Astrocyte (in vitro differentiated cells and primary cell): ENCODE data around the gene SETD2. TPM values are rescaled to one million over a fixed set of nuclear protein-coding genes. Genes with fewer than 3 reads are reported as not detected.

ENCODE experiments used
- DNase-seq: peaks from one replicate; pipeline ENCODE4 v3.0.0-alpha.2; 2010; ENCODE audit warnings: low read depth
- FAIRE-seq: peaks from 2 replicates; lab custom pipeline; 2011; peaks lifted over from hg19 to GRCh38; lab: Jason Lieb, UNC
- H2AFZ ChIP-seq: 2 replicates; pipeline ENCODE4 v1.6.0; 2012; ENCODE audit warnings: low read depth, low read length, inconsistent platforms
- H3K27ac ChIP-seq: 2 replicates; pipeline ENCODE4 v1.5.1; 2011; ENCODE audit warnings: low read depth, low read length, inconsistent platforms
- H3K27me3 ChIP-seq: 2 replicates; pipeline ENCODE4 v1.6.0; 2011; ENCODE audit warnings: low read length, inconsistent platforms; ENCODE audit not compliant: insufficient read depth
- H3K36me3 ChIP-seq: 2 replicates; pipeline ENCODE4 v1.5.1; 2011; ENCODE audit warnings: low read length, inconsistent platforms; ENCODE audit not compliant: insufficient read depth
- H3K4me1 ChIP-seq: 2 replicates; pipeline ENCODE4 v1.5.1; 2011; ENCODE audit warnings: low read length, inconsistent platforms; ENCODE audit not compliant: insufficient read depth
- H3K4me2 ChIP-seq: 2 replicates; pipeline ENCODE4 v1.6.0; 2012; ENCODE audit warnings: low read length, inconsistent platforms
- H3K4me3 ChIP-seq: 2 replicates; pipeline ENCODE4 v1.5.1; 2011; ENCODE audit warnings: low read depth, mild to moderate bottlenecking, low read length, inconsistent platforms; ENCODE audit not compliant: insufficient read depth
- H3K79me2 ChIP-seq: 2 replicates; pipeline ENCODE4 v1.6.0; 2012; ENCODE audit warnings: mild to moderate bottlenecking, low read length, inconsistent platforms; ENCODE audit not compliant: insufficient read depth
- H3K9ac ChIP-seq: 2 replicates; pipeline ENCODE4 v1.6.0; 2012; ENCODE audit warnings: mild to moderate bottlenecking, low read length, inconsistent platforms
- H3K9me3 ChIP-seq: 2 replicates; pipeline ENCODE4 v1.5.1; 2012; ENCODE audit warnings: low read depth, mild to moderate bottlenecking, low read length, inconsistent platforms; ENCODE audit not compliant: insufficient read depth
- H4K20me1 ChIP-seq: 2 replicates; pipeline ENCODE4 v1.6.0; 2012; ENCODE audit warnings: low read length, inconsistent platforms; ENCODE audit not compliant: insufficient read depth
- H3K27ac Mint-ChIP-seq: one replicate; pipeline ENCODE4 v1.8.0; 2021; ENCODE audit warnings: mild to moderate bottlenecking, mixed read lengths; ENCODE audit not compliant: unreplicated experiment
- H3K27me3 Mint-ChIP-seq: one replicate; pipeline ENCODE4 v1.8.0; 2021; ENCODE audit warnings: low read depth, mixed read lengths; ENCODE audit not compliant: unreplicated experiment
- H3K36me3 Mint-ChIP-seq: one replicate; pipeline ENCODE4 v1.8.0; 2021; ENCODE audit warnings: low read depth, mixed read lengths; ENCODE audit not compliant: unreplicated experiment
- H3K4me1 Mint-ChIP-seq: one replicate; pipeline ENCODE4 v1.8.0; 2021; ENCODE audit warnings: low read depth, mixed read lengths; ENCODE audit not compliant: unreplicated experiment
- H3K4me3 Mint-ChIP-seq: one replicate; pipeline ENCODE4 v1.8.0; 2021; ENCODE audit warnings: mild to moderate bottlenecking, moderate library complexity, mixed read lengths; ENCODE audit not compliant: unreplicated experiment
- H3K9me3 Mint-ChIP-seq: one replicate; pipeline ENCODE4 v1.8.0; 2021; ENCODE audit warnings: mild to moderate bottlenecking, mixed read lengths; ENCODE audit not compliant: unreplicated experiment
- CTCF ChIP-seq: IDR thresholded peaks from 2 replicates; pipeline ENCODE4 v1.5.1; 2011; ENCODE audit warnings: low read depth, mild to moderate bottlenecking, inconsistent platforms, low read length, moderate library complexity; ENCODE audit not compliant: insufficient read depth
- EZH2 ChIP-seq: IDR thresholded peaks from 2 replicates; pipeline ENCODE4 v1.6.1; 2012; ENCODE audit warnings: mild to moderate bottlenecking, low read length, inconsistent platforms; ENCODE audit not compliant: insufficient read depth
- total RNA-seq: library from RNA; stranded (reverse); gene quantifications from 2 replicates; pipeline ENCODE4 v1.2.1, GENCODE V29; 2021

SETD2 gene
- total RNA-seq, 1 donor from 2014 or later = 46.5 TPM

GRCh38 chr3:46992231-46992630 lies 171.7 kb downstream of the SETD2 start:
- Histone ChIP-seq H3K4me2 (no peak overlapping the region), H3K27ac (no peak overlapping the region), H2AFZ (no peak overlapping the region), H4K20me1 (no peaks in the 10 kb centered on the region), H3K9me3 (no peaks in the 10 kb centered on the region), H3K36me3 (no peaks in the 10 kb centered on the region), H3K9ac (no peak overlapping the region), H3K4me1 (peaks cover 4% of the 10 kb centered on the region), H3K4me3 (no peak overlapping the region), H3K27me3 (no peaks in the 10 kb centered on the region), H3K79me2 (no peaks in the 10 kb centered on the region)
- peaks cover 2% of the 10 kb centered on the region for H3K4me1 Mint-ChIP-seq
- peaks cover 2% of the 10 kb centered on the region for H3K9me3 Mint-ChIP-seq
- H3K4me3 Mint-ChIP-seq = no peak overlapping the region
- TF ChIP-seq EZH2 (no peak), CTCF (no peak)
- FAIRE-seq = no peak
- DNase-seq = no peak
- H3K27ac Mint-ChIP-seq = no peak overlapping the region
- H3K27me3 Mint-ChIP-seq = peaks cover 7% of the 10 kb centered on the region
- peaks cover 15% of the 10 kb centered on the region for H3K36me3 Mint-ChIP-seq

DNA sequence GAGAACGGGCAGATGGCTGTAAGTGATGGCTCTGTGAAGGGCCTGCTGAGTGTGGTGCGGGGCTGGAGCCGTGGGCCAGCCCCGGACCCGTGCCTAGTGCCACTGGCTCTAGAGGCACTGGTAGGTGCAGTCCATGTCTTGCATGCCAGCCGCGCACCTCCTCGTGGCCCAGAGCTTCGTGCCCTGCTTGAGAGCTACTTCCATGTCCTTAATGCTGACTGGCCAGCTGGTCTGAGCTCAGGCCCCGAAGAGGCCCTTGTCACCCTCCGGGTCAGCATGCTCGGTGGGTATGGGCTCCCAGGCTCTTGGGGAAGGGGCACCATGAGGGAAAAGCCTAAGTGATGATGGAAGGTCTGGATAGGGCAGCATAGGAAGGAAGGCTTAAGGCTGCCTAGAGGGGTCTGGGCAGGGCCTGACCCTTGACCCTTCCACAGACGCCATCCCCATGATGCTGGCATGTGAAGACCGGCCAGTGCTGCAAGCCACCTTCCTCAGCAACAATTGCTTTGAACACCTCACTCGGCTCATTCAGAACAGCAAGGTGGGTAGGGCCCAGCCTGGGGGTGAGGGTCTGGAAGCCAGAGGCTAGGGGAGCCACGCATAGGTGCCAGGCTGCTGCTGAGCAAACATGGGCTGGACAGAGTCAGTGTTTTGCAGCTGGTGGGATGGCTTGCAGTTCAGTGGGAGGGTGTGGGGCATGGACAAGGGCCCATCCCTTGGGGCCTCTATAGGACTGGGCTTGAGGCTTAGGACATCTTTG lies 172.3 kb downstream of the SETD2 start:
- FAIRE-seq = no peak
- no peak for TF ChIP-seq EZH2
- no peak for TF ChIP-seq CTCF

More for the DNA sequence above, 172.3 kb downstream of the SETD2 start:
- Mint-ChIP-seq H3K4me3 (no peak overlapping the region), H3K4me1 (no peaks in the 10 kb centered on the region), H3K36me3 (peaks cover 15% of the 10 kb centered on the region), H3K9me3 (peaks cover 2% of the 10 kb centered on the region), H3K27me3 (peaks cover 4% of the 10 kb centered on the region), H3K27ac (no peak overlapping the region)
- Histone ChIP-seq H3K9me3 (no peaks in the 10 kb centered on the region), H3K9ac (no peak overlapping the region), H3K27me3 (no peaks in the 10 kb centered on the region), H3K4me1 (peaks cover 4% of the 10 kb centered on the region), H2AFZ (no peak overlapping the region), H3K4me2 (no peak overlapping the region), H3K36me3 (no peaks in the 10 kb centered on the region), H3K79me2 (no peaks in the 10 kb centered on the region), H3K27ac (no peak overlapping the region), H3K4me3 (no peak overlapping the region), H4K20me1 (no peaks in the 10 kb centered on the region)
- no peak for DNase-seq
